Keratinocyte (primary cell): ENCODE results near the gene ZRANB1. TPM values are rescaled to one million over a fixed set of nuclear protein-coding genes. Genes with fewer than 3 reads are reported as not detected.

Experiments used
- DNase-seq: peaks from one replicate; pipeline ENCODE4 v3.0.0-alpha.2; 2011; ENCODE audit warnings: low read depth, missing footprints, low spot score
- FAIRE-seq: peaks from 2 replicates; lab custom pipeline; 2011; peaks lifted over from hg19 to GRCh38; lab: Jason Lieb, UNC
- H2AFZ ChIP-seq: 2 replicates; pipeline ENCODE4 v1.6.0; 2012; ENCODE audit warnings: low read length, control low read depth, inconsistent platforms; ENCODE audit not compliant: control insufficient read depth
- H3K27ac ChIP-seq: 2 replicates; pipeline ENCODE4 v1.5.1; 2011; ENCODE audit warnings: low read length; ENCODE audit not compliant: control insufficient read depth, insufficient read depth
- H3K27me3 ChIP-seq: 3 replicates; pipeline ENCODE4 v1.6.0; 2011; ENCODE audit warnings: low read length; ENCODE audit not compliant: control insufficient read depth, insufficient read depth; ENCODE audit errors: extremely low read depth
- H3K36me3 ChIP-seq, 2 experiments: 2 replicates in 1 of 2; 3 replicates in 1 of 2; pipeline ENCODE4 v1.5.1; 2011; ENCODE audit warnings: low read length in 2 of 2, mild to moderate bottlenecking in 1 of 2; ENCODE audit not compliant: control insufficient read depth in 2 of 2, insufficient read depth in 2 of 2; ENCODE audit errors: extremely low read depth in 1 of 2
- H3K4me1 ChIP-seq: 3 replicates; pipeline ENCODE4 v1.5.1; 2011; ENCODE audit warnings: low read length; ENCODE audit not compliant: control insufficient read depth, insufficient read depth; ENCODE audit errors: extremely low read depth
- H3K4me2 ChIP-seq: 3 replicates; pipeline ENCODE4 v1.6.0; 2011; ENCODE audit warnings: low read depth, low read length; ENCODE audit not compliant: control insufficient read depth, insufficient read depth; ENCODE audit errors: extremely low read depth
- H3K4me3 ChIP-seq, 3 experiments: fragments of 200-600 bp in 1 of 3; sonication (generic) in 1 of 3; 2 replicates in 2 of 3; 3 replicates in 1 of 3; pipeline ENCODE4 v1.5.1; 2011 to 2016; ENCODE audit warnings: low read length in 3 of 3, mild to moderate bottlenecking in 3 of 3, control low read depth in 2 of 3, inconsistent platforms in 1 of 3, low read depth in 1 of 3, mixed read lengths in 1 of 3, mixed run types in 1 of 3, moderate library complexity in 1 of 3; ENCODE audit not compliant: control insufficient read depth in 2 of 3, insufficient read depth in 2 of 3; ENCODE audit errors: extremely low read depth in 1 of 3
- H3K79me2 ChIP-seq: 2 replicates; pipeline ENCODE4 v1.6.0; 2012; ENCODE audit warnings: low read length; ENCODE audit not compliant: control insufficient read depth, insufficient read depth
- H3K9ac ChIP-seq: 3 replicates; pipeline ENCODE4 v1.6.0; 2011; ENCODE audit warnings: low read length; ENCODE audit not compliant: control insufficient read depth, insufficient read depth; ENCODE audit errors: extremely low read depth
- H3K9me1 ChIP-seq: 3 replicates; pipeline ENCODE4 v1.6.0; 2011; ENCODE audit warnings: low read length; ENCODE audit not compliant: control insufficient read depth, insufficient read depth; ENCODE audit errors: extremely low read depth
- H3K9me3 ChIP-seq: 2 replicates; pipeline ENCODE4 v1.5.1; 2012; ENCODE audit warnings: low read depth, low read length; ENCODE audit not compliant: control insufficient read depth
- H4K20me1 ChIP-seq: 3 replicates; pipeline ENCODE4 v1.6.0; 2011; ENCODE audit warnings: low read length; ENCODE audit not compliant: control insufficient read depth, insufficient read depth; ENCODE audit errors: extremely low read depth
- CTCF ChIP-seq, 3 experiments: IDR thresholded peaks in 1 of 3; conservative IDR thresholded peaks in 1 of 3; optimal IDR thresholded peaks in 1 of 3; 2 replicates in 2 of 3; 3 replicates in 1 of 3; pipeline versions ENCODE3 to v1.5.1; 2011; ENCODE audit warnings: low read length in 3 of 3, mild to moderate bottlenecking in 3 of 3, moderate library complexity in 2 of 3, control low read depth in 1 of 3, inconsistent platforms in 1 of 3; ENCODE audit not compliant: insufficient read depth in 2 of 3; ENCODE audit errors: extremely low read depth in 1 of 3
- EZH2 ChIP-seq: IDR thresholded peaks from one replicate; pipeline ENCODE4 v1.6.1; 2012; ENCODE audit warnings: inconsistent platforms, mild to moderate bottlenecking, low read length, moderate library complexity
- dilution Hi-C: fragments of 300-500 bp; cut with MboI; formaldehyde crosslinking; loops from one replicate; pipeline ENCODE4 v1.7.0; 2020; ENCODE audit warnings: low sequenced_read_pairs; ENCODE audit not compliant: extremely low pct_ligation_motif_present
- polyA plus RNA-seq, 5 experiments: library from polyadenylated mRNA; depleted of rRNA in 3 of 5; stranded (reverse) in 3 of 5; stranded (forward) in 1 of 5; unstranded in 1 of 5; fragments of >200 nt; gene quantifications; 1 replicate in 1 of 5; 2 replicates in 3 of 5; 3 replicates in 1 of 5; pipeline versions ENCODE4 v1.2.1 to v1.2.3, GENCODE V29; 2011 to 2012; ENCODE audit warnings: missing spikeins in 2 of 5, low read depth in 1 of 5, low replicate concordance in 1 of 5

Gene ZRANB1
- polyA plus RNA-seq, 1 donor (not counting 4 experiments of a cell fraction or from before 2014, with no cell fraction given): 9.3 TPM

- H3K79me2 ChIP-seq: peaks cover 94% of the 10 kb centered on the region
- no peak overlapping the region for H3K9ac ChIP-seq
- H3K4me1 ChIP-seq: no peaks in the 10 kb centered on the region
- no peak for DNase-seq
- no peak for FAIRE-seq
- peaks cover 18 to 24% of the 10 kb centered on the region in 2 experiments for H3K36me3 ChIP-seq
- H2AFZ ChIP-seq: no peak overlapping the region
- H3K27me3 ChIP-seq: no peaks in the 10 kb centered on the region
- no peak overlapping the region for H3K27ac ChIP-seq
- H3K9me3 ChIP-seq: no peaks in the 10 kb centered on the region
- no peak overlapping the region for H3K4me3 ChIP-seq
- dilution Hi-C loops: no loop called here
- peaks cover 16% of the 10 kb centered on the region for H4K20me1 ChIP-seq
- no peaks in the 10 kb centered on the region for H3K9me1 ChIP-seq
- TF ChIP-seq EZH2 (no peak), CTCF (optimal IDR thresholded peaks at IDR 0.05 in 1 of 3, IDR thresholded peaks at IDR 0.05 in 1 of 3, conservative IDR thresholded peaks at IDR 0.05 in 1 of 3; ENCODE audit: extremely low read depth in 1 of 3, insufficient read depth in 2 of 3, low read length in 3 of 3) (no peak)
- H3K4me2 ChIP-seq: no peak overlapping the region
Measured at GRCh38 chr10:125021686-125022344, 79.9 kb downstream of the ZRANB1 start.

- peaks cover 92% of the 10 kb centered on the region for H3K79me2 ChIP-seq
Measured at GRCh38 chr10:125022671-125023070, 80.7 kb downstream of the ZRANB1 start.

More at GRCh38 chr10:125022671-125023070, 80.7 kb downstream of the ZRANB1 start:
- TF ChIP-seq CTCF (optimal IDR thresholded peaks at IDR 0.05 in 1 of 3, IDR thresholded peaks at IDR 0.05 in 1 of 3, conservative IDR thresholded peaks at IDR 0.05 in 1 of 3; ENCODE audit: extremely low read depth in 1 of 3, insufficient read depth in 2 of 3, low read length in 3 of 3): no peak
- TF ChIP-seq EZH2: no peak
- Histone ChIP-seq H3K27ac (no peak overlapping the region), H3K4me2 (no peak overlapping the region), H3K9me1 (no peaks in the 10 kb centered on the region), H3K4me1 (no peaks in the 10 kb centered on the region), H3K27me3 (no peaks in the 10 kb centered on the region), H2AFZ (no peak overlapping the region), H3K36me3 (peaks cover 13 to 24% of the 10 kb centered on the region in 2 experiments), H4K20me1 (peaks cover 13% of the 10 kb centered on the region), H3K4me3 (no peak overlapping the region), H3K9me3 (no peaks in the 10 kb centered on the region), H3K9ac (no peak overlapping the region)
- dilution Hi-C loops: no loop called here
- DNase-seq (no peak), FAIRE-seq (no peak)
